ENCODE results near the gene ZNF474. TPM values are rescaled to one million over a fixed set of nuclear protein-coding genes. Genes with fewer than 3 reads are reported as not detected.

The ZNF474 gene
- total RNA-seq, 2 donors from 2014 or later = not detected

- no peaks in the 10 kb centered on the region for H3K9me3 Mint-ChIP-seq
- no peaks in the 10 kb centered on the region for H3K36me3 Mint-ChIP-seq (ENCODE audit: low read depth)
- no peaks in the 10 kb centered on the region for H3K4me1 Mint-ChIP-seq
- no peak for ATAC-seq (replicated peaks)
- no peak overlapping the region for H3K27ac Mint-ChIP-seq
- peaks cover 10% of the 10 kb centered on the region for H3K27me3 Mint-ChIP-seq
- H3K4me3 Mint-ChIP-seq = no peak overlapping the region
Measured at GRCh38 chr5:122154910-122155309, 25.6 kb downstream of the ZNF474 start.

- no peak for ATAC-seq (replicated peaks)
- no peak overlapping the region for H3K4me3 Mint-ChIP-seq
- H3K9me3 Mint-ChIP-seq = no peaks in the 10 kb centered on the region
- peaks cover 13% of the 10 kb centered on the region for H3K27me3 Mint-ChIP-seq
- no peaks in the 10 kb centered on the region for H3K36me3 Mint-ChIP-seq (ENCODE audit: low read depth)
- no peak overlapping the region for H3K27ac Mint-ChIP-seq
- H3K4me1 Mint-ChIP-seq = no peaks in the 10 kb centered on the region
Measured at GRCh38 chr5:122155546-122155945, 26.2 kb downstream of the ZNF474 start.

GRCh38 chr5:122156724-122157325 is 27.5 kb downstream of the ZNF474 start:
- Mint-ChIP-seq H3K27me3 (peaks cover 13% of the 10 kb centered on the region), H3K27ac (no peak overlapping the region), H3K4me3 (no peak overlapping the region), H3K9me3 (no peaks in the 10 kb centered on the region), H3K4me1 (no peaks in the 10 kb centered on the region), H3K36me3 (ENCODE audit: low read depth) (no peaks in the 10 kb centered on the region)
- ATAC-seq (replicated peaks) = no peak

- no peaks in the 10 kb centered on the region for H3K9me3 Mint-ChIP-seq
Measured at GRCh38 chr5:122162100-122162638, 32.8 kb downstream of the ZNF474 start.

GRCh38 chr5:122163121-122164069 is 34.0 kb downstream of the ZNF474 start:
- H3K27me3 Mint-ChIP-seq = peaks cover 8% of the 10 kb centered on the region
- H3K27ac Mint-ChIP-seq = no peak overlapping the region
- no peaks in the 10 kb centered on the region for H3K36me3 Mint-ChIP-seq (ENCODE audit: low read depth)
- H3K4me3 Mint-ChIP-seq = no peak overlapping the region
- no peaks in the 10 kb centered on the region for H3K9me3 Mint-ChIP-seq
- no peaks in the 10 kb centered on the region for H3K4me1 Mint-ChIP-seq
- peak; percentile 50 for ATAC-seq (replicated peaks)

More at GRCh38 chr5:122162100-122162638, 32.8 kb downstream of the ZNF474 start:
- Mint-ChIP-seq H3K27me3 (peaks cover 13% of the 10 kb centered on the region), H3K36me3 (ENCODE audit: low read depth) (no peaks in the 10 kb centered on the region), H3K27ac (no peak overlapping the region), H3K4me1 (no peaks in the 10 kb centered on the region), H3K4me3 (no peak overlapping the region)
- no peak for ATAC-seq (replicated peaks)

- H3K9me3 Mint-ChIP-seq = no peaks in the 10 kb centered on the region
- H3K27ac Mint-ChIP-seq = no peak overlapping the region
- peaks cover 10% of the 10 kb centered on the region for H3K27me3 Mint-ChIP-seq
- no peaks in the 10 kb centered on the region for H3K36me3 Mint-ChIP-seq (ENCODE audit: low read depth)
- H3K4me1 Mint-ChIP-seq = no peaks in the 10 kb centered on the region
- H3K4me3 Mint-ChIP-seq = no peak overlapping the region
- ATAC-seq (replicated peaks) = peak; percentile 21
Measured at GRCh38 chr5:122164070-122164435, 34.7 kb downstream of the ZNF474 start.

- Mint-ChIP-seq H3K36me3 (ENCODE audit: low read depth) (no peaks in the 10 kb centered on the region), H3K4me1 (no peaks in the 10 kb centered on the region), H3K4me3 (no peak overlapping the region), H3K27me3 (peaks cover 10% of the 10 kb centered on the region), H3K9me3 (no peaks in the 10 kb centered on the region), H3K27ac (no peak overlapping the region)
- ATAC-seq (replicated peaks) = no peak
Measured at GRCh38 chr5:122164831-122165558, 35.6 kb downstream of the ZNF474 start.

- ATAC-seq (replicated peaks) = no peak
- Mint-ChIP-seq H3K27ac (no peak overlapping the region), H3K27me3 (peaks cover 10% of the 10 kb centered on the region), H3K4me1 (no peaks in the 10 kb centered on the region), H3K9me3 (no peaks in the 10 kb centered on the region), H3K4me3 (no peak overlapping the region), H3K36me3 (ENCODE audit: low read depth) (no peaks in the 10 kb centered on the region)
Measured at GRCh38 chr5:122165559-122166078, 36.3 kb downstream of the ZNF474 start.

- H3K4me3 Mint-ChIP-seq = no peak overlapping the region
- ATAC-seq (replicated peaks) = no peak
- H3K27ac Mint-ChIP-seq = no peak overlapping the region
- H3K4me1 Mint-ChIP-seq = no peaks in the 10 kb centered on the region
- H3K36me3 Mint-ChIP-seq (ENCODE audit: low read depth) = no peaks in the 10 kb centered on the region
- H3K27me3 Mint-ChIP-seq = peaks cover 11% of the 10 kb centered on the region
- H3K9me3 Mint-ChIP-seq = no peaks in the 10 kb centered on the region
Measured at GRCh38 chr5:122169350-122170103, 40.2 kb downstream of the ZNF474 start.

- H3K27me3 Mint-ChIP-seq = peaks cover 11% of the 10 kb centered on the region
- no peak overlapping the region for H3K27ac Mint-ChIP-seq
- H3K9me3 Mint-ChIP-seq = no peaks in the 10 kb centered on the region
- no peak overlapping the region for H3K4me3 Mint-ChIP-seq
- no peaks in the 10 kb centered on the region for H3K4me1 Mint-ChIP-seq
- no peak for ATAC-seq (replicated peaks)
- no peaks in the 10 kb centered on the region for H3K36me3 Mint-ChIP-seq (ENCODE audit: low read depth)
Measured at GRCh38 chr5:122170620-122171019, 41.3 kb downstream of the ZNF474 start.

- Mint-ChIP-seq H3K4me1 (no peaks in the 10 kb centered on the region), H3K27me3 (peaks cover 11% of the 10 kb centered on the region), H3K27ac (no peak overlapping the region), H3K4me3 (no peak overlapping the region), H3K9me3 (no peaks in the 10 kb centered on the region), H3K36me3 (ENCODE audit: low read depth) (no peaks in the 10 kb centered on the region)
- ATAC-seq (replicated peaks) = no peak
Measured at GRCh38 chr5:122172207-122172606, 42.9 kb downstream of the ZNF474 start.

- Mint-ChIP-seq H3K36me3 (ENCODE audit: low read depth) (no peaks in the 10 kb centered on the region), H3K27me3 (peaks cover 8% of the 10 kb centered on the region), H3K4me1 (no peaks in the 10 kb centered on the region), H3K9me3 (no peaks in the 10 kb centered on the region), H3K27ac (no peak overlapping the region), H3K4me3 (no peak overlapping the region)
- ATAC-seq (replicated peaks) = no peak
Measured at GRCh38 chr5:122173474-122174415, 44.4 kb downstream of the ZNF474 start.

- H3K36me3 Mint-ChIP-seq (ENCODE audit: low read depth) = no peaks in the 10 kb centered on the region
- ATAC-seq (replicated peaks) = no peak
- H3K27me3 Mint-ChIP-seq = peaks cover 3% of the 10 kb centered on the region
- H3K9me3 Mint-ChIP-seq = no peaks in the 10 kb centered on the region
- H3K4me3 Mint-ChIP-seq = no peak overlapping the region
- H3K4me1 Mint-ChIP-seq = no peaks in the 10 kb centered on the region
- H3K27ac Mint-ChIP-seq = no peak overlapping the region
Measured at GRCh38 chr5:122175091-122175490, 45.7 kb downstream of the ZNF474 start.

Measured in activated T-helper 17 cell treated with anti-CD3 and anti-CD28 coated beads, Interleukin-2, amount 50 U/mL, for 72 hours (primary cell).